ENCODE measurements around the gene DEAF1. TPM values are rescaled to one million over a fixed set of nuclear protein-coding genes. Genes with fewer than 3 reads are reported as not detected.

Gene DEAF1
- total and polyA plus RNA-seq, 2 donors (not counting 1 experiment from before 2014, with no cell fraction given): 9.7 to 38.3 TPM

GRCh38 chr11:703506-703905, 8.5 kb upstream of the DEAF1 start:
- Histone ChIP-seq H3K27ac (ENCODE audit: insufficient read depth, low read length) (no peak overlapping the region), H3K27me3 (ENCODE audit: control insufficient read depth, insufficient read depth, low read length) (no peaks in the 10 kb centered on the region), H3K4me2 (ENCODE audit: extremely low read depth, insufficient read depth, low read length) (no peak overlapping the region), H3K36me3 (ENCODE audit: control insufficient read depth, insufficient read depth, low read length) (peaks cover 14% of the 10 kb centered on the region), H2AFZ (ENCODE audit: low read length) (no peak overlapping the region), H3K9ac (ENCODE audit: insufficient read depth, low read length) (no peak overlapping the region), H3K4me3 (replicated peaks in 1 of 4; ENCODE audit: control extremely low read depth in 1 of 4, insufficient read depth in 1 of 4, low read depth in 3 of 4, low read length in 4 of 4) (no peak overlapping the region), H3K79me2 (ENCODE audit: control insufficient read depth, insufficient read depth, low read length) (no peaks in the 10 kb centered on the region), H3K9me3 (ENCODE audit: control insufficient read depth, insufficient read depth, low read depth, low read length) (no peaks in the 10 kb centered on the region), H3K4me1 (ENCODE audit: control insufficient read depth, extremely low read depth, insufficient read depth, low read length) (peaks cover 11% of the 10 kb centered on the region), H4K20me1 (ENCODE audit: control insufficient read depth, extremely low read depth, insufficient read depth, low read length) (no peaks in the 10 kb centered on the region)
- TF ChIP-seq CTCF (conservative IDR thresholded peaks at IDR 0.05 in 1 of 2, IDR thresholded peaks at IDR 0.05 in 1 of 2; ENCODE audit: low read depth in 1 of 2, low read length in 2 of 2) (no peak), EZH2 (IDR thresholded peaks at IDR 0.05; ENCODE audit: low read length, missing control alignments) (no peak)
- no peak for DNase-seq (ENCODE audit: low read depth in 2 of 2)

- Histone ChIP-seq H3K9ac (ENCODE audit: insufficient read depth, low read length) (no peak overlapping the region), H3K79me2 (ENCODE audit: control insufficient read depth, insufficient read depth, low read length) (peaks cover 3% of the 10 kb centered on the region), H4K20me1 (ENCODE audit: control insufficient read depth, extremely low read depth, insufficient read depth, low read length) (no peaks in the 10 kb centered on the region), H3K4me3 (replicated peaks in 1 of 4; ENCODE audit: control extremely low read depth in 1 of 4, insufficient read depth in 1 of 4, low read depth in 3 of 4, low read length in 4 of 4) (no peak overlapping the region), H2AFZ (ENCODE audit: low read length) (no peak overlapping the region), H3K36me3 (ENCODE audit: control insufficient read depth, insufficient read depth, low read length) (peaks cover 14% of the 10 kb centered on the region), H3K27me3 (ENCODE audit: control insufficient read depth, insufficient read depth, low read length) (no peaks in the 10 kb centered on the region), H3K9me3 (ENCODE audit: control insufficient read depth, insufficient read depth, low read depth, low read length) (no peaks in the 10 kb centered on the region), H3K4me2 (ENCODE audit: extremely low read depth, insufficient read depth, low read length) (no peak overlapping the region), H3K4me1 (ENCODE audit: control insufficient read depth, extremely low read depth, insufficient read depth, low read length) (peaks cover 14% of the 10 kb centered on the region), H3K27ac (ENCODE audit: insufficient read depth, low read length) (no peak overlapping the region)
- no peak for DNase-seq (ENCODE audit: low read depth in 2 of 2)
- TF ChIP-seq CTCF (conservative IDR thresholded peaks at IDR 0.05 in 1 of 2, IDR thresholded peaks at IDR 0.05 in 1 of 2; ENCODE audit: low read depth in 1 of 2, low read length in 2 of 2) (no peak), EZH2 (IDR thresholded peaks at IDR 0.05; ENCODE audit: low read length, missing control alignments) (no peak)
Measured at GRCh38 chr11:702462-703461, 7.7 kb upstream of the DEAF1 start.

- no peak for DNase-seq (ENCODE audit: low read depth in 2 of 2)
- Histone ChIP-seq H3K4me3 (replicated peaks in 1 of 4; ENCODE audit: control extremely low read depth in 1 of 4, insufficient read depth in 1 of 4, low read depth in 3 of 4, low read length in 4 of 4) (no peak overlapping the region), H3K4me1 (ENCODE audit: control insufficient read depth, extremely low read depth, insufficient read depth, low read length) (peaks cover 10% of the 10 kb centered on the region), H3K4me2 (ENCODE audit: extremely low read depth, insufficient read depth, low read length) (no peak overlapping the region), H3K9ac (ENCODE audit: insufficient read depth, low read length) (no peak overlapping the region), H3K27ac (ENCODE audit: insufficient read depth, low read length) (no peak overlapping the region), H4K20me1 (ENCODE audit: control insufficient read depth, extremely low read depth, insufficient read depth, low read length) (no peaks in the 10 kb centered on the region), H3K27me3 (ENCODE audit: control insufficient read depth, insufficient read depth, low read length) (no peaks in the 10 kb centered on the region), H3K79me2 (ENCODE audit: control insufficient read depth, insufficient read depth, low read length) (peaks cover 6% of the 10 kb centered on the region), H2AFZ (ENCODE audit: low read length) (no peak overlapping the region), H3K36me3 (ENCODE audit: control insufficient read depth, insufficient read depth, low read length) (peaks cover 14% of the 10 kb centered on the region), H3K9me3 (ENCODE audit: control insufficient read depth, insufficient read depth, low read depth, low read length) (no peaks in the 10 kb centered on the region)
- no peak for TF ChIP-seq EZH2 (IDR thresholded peaks at IDR 0.05; ENCODE audit: low read length, missing control alignments)
- TF ChIP-seq CTCF (conservative IDR thresholded peaks at IDR 0.05 in 1 of 2, IDR thresholded peaks at IDR 0.05 in 1 of 2; ENCODE audit: low read depth in 1 of 2, low read length in 2 of 2): no peak
Measured at GRCh38 chr11:701741-702461, 6.9 kb upstream of the DEAF1 start.

Data from fibroblast of lung (primary cell).